CD4-positive, CD25-positive, alpha-beta regulatory T cell (primary cell): ENCODE measurements around the gene ALPK1. TPM values are rescaled to one million over a fixed set of nuclear protein-coding genes. Genes with fewer than 3 reads are reported as not detected.

Experiments used
- ATAC-seq, 2 donors: fragments of 150-1000 bp; cut with Tn5 transposase; one replicate each; pipeline ENCODE4 v1.10.0; 2021; ENCODE audit warnings: low read depth in 2 of 2, moderate number of reproducible peaks in 2 of 2, moderate library complexity in 1 of 2
- DNase-seq, 3 donors: peaks; one replicate each; pipeline versions ENCODE4 v3.0.0 to v3.0.0-alpha.2; 2012 to 2022; ENCODE audit warnings: mixed read lengths in 1 of 3
- H3K27ac ChIP-seq: one replicate; pipeline ENCODE4 v1.7.0; 2013; ENCODE audit warnings: mild to moderate bottlenecking, low read length; ENCODE audit not compliant: insufficient read depth, poor library complexity, severe bottlenecking
- H3K27me3 ChIP-seq: one replicate; pipeline ENCODE4 v1.7.0; 2013; ENCODE audit warnings: low read length; ENCODE audit not compliant: control insufficient read depth, insufficient read depth
- H3K36me3 ChIP-seq: one replicate; pipeline ENCODE4 v1.7.0; 2013; ENCODE audit warnings: mild to moderate bottlenecking, low read length, moderate library complexity; ENCODE audit not compliant: control insufficient read depth, insufficient read depth
- H3K4me1 ChIP-seq: 2 replicates; pipeline ENCODE4 v1.7.0; 2013; ENCODE audit warnings: mild to moderate bottlenecking, low read length; ENCODE audit not compliant: insufficient read depth, control insufficient read depth, poor library complexity, severe bottlenecking
- H3K4me3 ChIP-seq: one replicate; pipeline ENCODE4 v1.7.0; 2013; ENCODE audit warnings: low read depth, mild to moderate bottlenecking, low read length, moderate library complexity
- H3K9me3 ChIP-seq, 2 experiments: 1 replicate in 1 of 2; 2 replicates in 1 of 2; pipeline ENCODE4 v1.7.0; 2013; ENCODE audit warnings: low read length in 2 of 2, mild to moderate bottlenecking in 1 of 2, moderate library complexity in 1 of 2; ENCODE audit not compliant: control insufficient read depth in 2 of 2
- H3K27ac Mint-ChIP-seq, 3 donors: one replicate each; pipeline ENCODE4 v1.8.0; 2020 to 2022; ENCODE audit warnings: mild to moderate bottlenecking in 3 of 3, mixed read lengths in 3 of 3, moderate library complexity in 2 of 3
- H3K27me3 Mint-ChIP-seq: one replicate; pipeline ENCODE4 v1.8.0; 2022; ENCODE audit warnings: mild to moderate bottlenecking, mixed read lengths
- H3K36me3 Mint-ChIP-seq: one replicate; pipeline ENCODE4 v1.8.0; 2020; ENCODE audit warnings: mixed read lengths
- H3K4me1 Mint-ChIP-seq, 4 donors: one replicate each; pipeline ENCODE4 v1.8.0; 2020 to 2022; ENCODE audit warnings: mixed read lengths in 4 of 4, mild to moderate bottlenecking in 1 of 4
- H3K4me3 Mint-ChIP-seq, 4 donors: one replicate each; pipeline ENCODE4 v1.8.0; 2020 to 2022; ENCODE audit warnings: mild to moderate bottlenecking in 4 of 4, mixed read lengths in 4 of 4, moderate library complexity in 3 of 4
- H3K9me3 Mint-ChIP-seq, 7 donors: one replicate each; pipeline ENCODE4 v1.8.0; 2020 to 2022; ENCODE audit warnings: mixed read lengths in 7 of 7, mild to moderate bottlenecking in 3 of 7, moderate library complexity in 2 of 7
- polyA plus RNA-seq, 4 donors: library from polyadenylated mRNA; unstranded; fragments of 300-500 nt; fragmentation: Illumina TruSeq; gene quantifications; one replicate each; pipeline ENCODE4 v1.2.3, GENCODE V29; 2021
- total RNA-seq: library from RNA; stranded (reverse); gene quantifications from one replicate; pipeline ENCODE4 v1.2.3, GENCODE V29; 2022

The ALPK1 gene
- total and polyA plus RNA-seq, 5 donors from 2014 or later, result 0.23 to 6.2 (median 1.1) TPM

GRCh38 chr4:112270640-112271421, 26.3 kb upstream of the ALPK1 start:
- Histone ChIP-seq H3K4me1 (peaks cover 4% of the 10 kb centered on the region), H3K9me3 (no peaks in the 10 kb centered on the region), H3K27me3 (no peaks in the 10 kb centered on the region), H3K36me3 (peaks cover 10% of the 10 kb centered on the region), H3K27ac (no peak overlapping the region), H3K4me3 (no peak overlapping the region)
- H3K4me1 Mint-ChIP-seq, result peaks cover 16 to 27% (median 23%) of the 10 kb centered on the region in 4 donors
- no peaks in the 10 kb centered on the region for H3K27me3 Mint-ChIP-seq
- peaks cover 20% of the 10 kb centered on the region for H3K36me3 Mint-ChIP-seq
- H3K4me3 Mint-ChIP-seq, result no peak overlapping the region
- H3K9me3 Mint-ChIP-seq, result peaks cover 0 to 3% (median 0%) of the 10 kb centered on the region in 7 donors
- no peak for ATAC-seq
- H3K27ac Mint-ChIP-seq, result peak overlapping the region in 2 of 3 donors; percentile 15
- DNase-seq, result no peak

GRCh38 chr4:112272292-112272691, 24.9 kb upstream of the ALPK1 start:
- no peaks in the 10 kb centered on the region for H3K27me3 ChIP-seq
- H3K4me1 ChIP-seq, result peaks cover 4% of the 10 kb centered on the region

GRCh38 chr4:112274959-112275358, 22.2 kb upstream of the ALPK1 start:
- peaks cover 13 to 56% (median 47%) of the 10 kb centered on the region in 4 donors for H3K4me1 Mint-ChIP-seq
- H3K27ac Mint-ChIP-seq, result peak overlapping the region in 1 of 3 donors; percentile 22
- no peak for ATAC-seq
- peaks cover 27% of the 10 kb centered on the region for H3K36me3 Mint-ChIP-seq
- H3K36me3 ChIP-seq, result peaks cover 23% of the 10 kb centered on the region
- H3K27me3 Mint-ChIP-seq, result no peaks in the 10 kb centered on the region
- H3K9me3 Mint-ChIP-seq, result peaks cover 0 to 3% (median 0%) of the 10 kb centered on the region in 7 donors
- H3K4me3 Mint-ChIP-seq, result no peak overlapping the region
- H3K27me3 ChIP-seq, result no peaks in the 10 kb centered on the region
- no peaks in the 10 kb centered on the region for H3K9me3 ChIP-seq
- H3K27ac ChIP-seq, result no peak overlapping the region
- H3K4me3 ChIP-seq, result no peak overlapping the region
- peaks cover 13% of the 10 kb centered on the region for H3K4me1 ChIP-seq
- no peak for DNase-seq

More at GRCh38 chr4:112272292-112272691, 24.9 kb upstream of the ALPK1 start:
- DNase-seq (no peak), ATAC-seq (no peak)
- no peaks in the 10 kb centered on the region for H3K27me3 Mint-ChIP-seq
- Histone ChIP-seq H3K9me3 (no peaks in the 10 kb centered on the region), H3K36me3 (peaks cover 18% of the 10 kb centered on the region), H3K27ac (no peak overlapping the region), H3K4me3 (no peak overlapping the region)
- peak overlapping the region in 2 of 3 donors; percentile 3 to 43 for H3K27ac Mint-ChIP-seq
- peaks cover 13 to 33% (median 28%) of the 10 kb centered on the region in 4 donors for H3K4me1 Mint-ChIP-seq
- no peak overlapping the region for H3K4me3 Mint-ChIP-seq
- peaks cover 28% of the 10 kb centered on the region for H3K36me3 Mint-ChIP-seq
- H3K9me3 Mint-ChIP-seq, result peaks cover 0 to 3% (median 0%) of the 10 kb centered on the region in 7 donors

- H3K27ac Mint-ChIP-seq, result peak overlapping the region in 2 of 3 donors; percentile 49 to 72
- ATAC-seq, result no peak
- Histone ChIP-seq H3K9me3 (no peaks in the 10 kb centered on the region), H3K4me1 (peaks cover 17% of the 10 kb centered on the region), H3K36me3 (peaks cover 23% of the 10 kb centered on the region), H3K27me3 (no peaks in the 10 kb centered on the region), H3K4me3 (no peak overlapping the region), H3K27ac (no peak overlapping the region)
- no peak for DNase-seq
- no peak overlapping the region for H3K4me3 Mint-ChIP-seq
- H3K9me3 Mint-ChIP-seq, result no peaks in the 10 kb centered on the region
- peaks cover 13 to 68% (median 51%) of the 10 kb centered on the region in 4 donors for H3K4me1 Mint-ChIP-seq
- H3K27me3 Mint-ChIP-seq, result no peaks in the 10 kb centered on the region
- peaks cover 22% of the 10 kb centered on the region for H3K36me3 Mint-ChIP-seq
Measured at GRCh38 chr4:112276113-112276512, 21.1 kb upstream of the ALPK1 start.

- H3K9me3 Mint-ChIP-seq, result peaks cover 0 to 3% (median 0%) of the 10 kb centered on the region in 7 donors
- peaks cover 13 to 74% (median 57%) of the 10 kb centered on the region in 4 donors for H3K4me1 Mint-ChIP-seq
- H3K36me3 Mint-ChIP-seq, result peaks cover 25% of the 10 kb centered on the region
Measured at GRCh38 chr4:112277220-112277619, 19.9 kb upstream of the ALPK1 start.

GRCh38 chr4:112277705-112278448, 19.3 kb upstream of the ALPK1 start:
- H3K27me3 ChIP-seq, result no peaks in the 10 kb centered on the region
- peaks cover 26% of the 10 kb centered on the region for H3K36me3 Mint-ChIP-seq
- ATAC-seq, result no peak
- peaks cover 15 to 81% (median 63%) of the 10 kb centered on the region in 4 donors for H3K4me1 Mint-ChIP-seq
- peaks cover 29% of the 10 kb centered on the region for H3K36me3 ChIP-seq
- peaks cover 31% of the 10 kb centered on the region for H3K4me1 ChIP-seq
- peaks cover 0 to 3% of the 10 kb centered on the region in 2 experiments for H3K9me3 ChIP-seq
- peak overlapping the region in 2 of 3 donors; percentile 43 to 81 for H3K27ac Mint-ChIP-seq
- H3K9me3 Mint-ChIP-seq, result peaks cover 0 to 3% (median 0%) of the 10 kb centered on the region in 7 donors
- H3K4me3 Mint-ChIP-seq, result peak overlapping the region in 2 of 4 donors; percentile 6 to 29
- no peak overlapping the region for H3K27ac ChIP-seq
- DNase-seq, result no peak
- H3K4me3 ChIP-seq, result no peak overlapping the region
- H3K27me3 Mint-ChIP-seq, result no peaks in the 10 kb centered on the region

More at GRCh38 chr4:112277220-112277619, 19.9 kb upstream of the ALPK1 start:
- peaks cover 24% of the 10 kb centered on the region for H3K4me1 ChIP-seq
- peak overlapping the region in 2 of 3 donors; percentile 43 to 61 for H3K27ac Mint-ChIP-seq
- H3K27me3 ChIP-seq, result no peaks in the 10 kb centered on the region
- H3K9me3 ChIP-seq, result peaks cover 0 to 1% of the 10 kb centered on the region in 2 experiments
- peak overlapping the region in 1 of 4 donors; percentile 6 for H3K4me3 Mint-ChIP-seq
- ATAC-seq, result no peak
- H3K4me3 ChIP-seq, result no peak overlapping the region
- H3K27me3 Mint-ChIP-seq, result no peaks in the 10 kb centered on the region
- H3K36me3 ChIP-seq, result peaks cover 27% of the 10 kb centered on the region
- no peak for DNase-seq
- no peak overlapping the region for H3K27ac ChIP-seq

GRCh38 chr4:112279025-112279881, 17.9 kb upstream of the ALPK1 start:
- Mint-ChIP-seq H3K4me3 (peak overlapping the region; percentile 17 to 69 (median 50)), H3K27me3 (no peaks in the 10 kb centered on the region), H3K9me3 (peaks cover 0 to 3% (median 0%) of the 10 kb centered on the region in 7 donors), H3K36me3 (peaks cover 31% of the 10 kb centered on the region), H3K27ac (peak overlapping the region; percentile 43 to 93 (median 88)), H3K4me1 (peaks cover 22 to 81% (median 68%) of the 10 kb centered on the region in 4 donors)
- ATAC-seq, result no peak
- Histone ChIP-seq H3K27me3 (no peaks in the 10 kb centered on the region), H3K4me1 (peaks cover 39% of the 10 kb centered on the region), H3K36me3 (peaks cover 29% of the 10 kb centered on the region), H3K9me3 (peaks cover 0 to 3% of the 10 kb centered on the region in 2 experiments), H3K27ac (peak overlapping the region; percentile 50), H3K4me3 (peak overlapping the region; percentile 49)
- no peak for DNase-seq
